ENCODE measurements around the gene LIPN.

The LIPN gene

GRCh38 chr10:88828310-88828709 is 68.5 kb downstream of the LIPN start:
- DNase-seq (ENCODE audit: low read depth): no peak
